Spinal cord (tissue), 10 donors: ENCODE results near the gene ANKRD39. TPM values are rescaled to one million over a fixed set of nuclear protein-coding genes. Genes with fewer than 3 reads are reported as not detected.

ENCODE experiments used
- DNase-seq, 6 donors: peaks; one replicate each; pipeline versions ENCODE4 v3.0.0 to v3.0.0-alpha.2; 2013 to 2015; ENCODE audit warnings: low spot score in 6 of 6, low read depth in 4 of 6
- H3K27ac ChIP-seq: one replicate; pipeline ENCODE4 v1.5.1; 2013; ENCODE audit warnings: low read depth, low read length, control low read depth
- H3K27me3 ChIP-seq: one replicate; pipeline ENCODE4 v1.6.1; 2013; ENCODE audit warnings: low read length; ENCODE audit not compliant: control insufficient read depth, insufficient read depth
- H3K36me3 ChIP-seq: one replicate; pipeline ENCODE4 v1.6.1; 2013; ENCODE audit warnings: low read length; ENCODE audit not compliant: control insufficient read depth, insufficient read depth
- H3K4me1 ChIP-seq: one replicate; pipeline ENCODE4 v1.6.1; 2013; ENCODE audit warnings: low read length; ENCODE audit not compliant: control insufficient read depth, insufficient read depth
- H3K4me3 ChIP-seq: one replicate; pipeline ENCODE4 v1.5.1; 2013; ENCODE audit warnings: low read depth, low read length, control low read depth
- H3K9me3 ChIP-seq: one replicate; pipeline ENCODE4 v1.6.1; 2013; ENCODE audit warnings: low read length; ENCODE audit not compliant: control insufficient read depth, insufficient read depth
- WGBS: methylation state at CpG from one replicate; pipeline ENCODE4 v1.1.5; 2013; ENCODE audit warnings: missing lambda C conversion rate; ENCODE audit not compliant: insufficient coverage; 5-methylcytosine and 5-hydroxymethylcytosine counted together
- polyA plus RNA-seq, 2 donors: library from polyadenylated mRNA; unstranded; fragments of 120-200 nt; gene quantifications; one replicate each; pipeline ENCODE4 v1.2.1, GENCODE V29; 2013; ENCODE audit not compliant: insufficient read length in 2 of 2
- total RNA-seq, 2 donors: library from RNA; depleted of rRNA in 1 of 2; stranded (reverse); fragments of 120-200 nt in 1 of 2; fragments of >200 nt in 1 of 2; gene quantifications; one replicate each; pipeline versions ENCODE4 v1.2.3 to v1.2.4, GENCODE V29; 2013 to 2014
- donor health status: healthy.

ANKRD39 gene
- total and polyA plus RNA-seq, 4 donors: 7.6 to 27.6 (median 18.3) TPM

DNA sequence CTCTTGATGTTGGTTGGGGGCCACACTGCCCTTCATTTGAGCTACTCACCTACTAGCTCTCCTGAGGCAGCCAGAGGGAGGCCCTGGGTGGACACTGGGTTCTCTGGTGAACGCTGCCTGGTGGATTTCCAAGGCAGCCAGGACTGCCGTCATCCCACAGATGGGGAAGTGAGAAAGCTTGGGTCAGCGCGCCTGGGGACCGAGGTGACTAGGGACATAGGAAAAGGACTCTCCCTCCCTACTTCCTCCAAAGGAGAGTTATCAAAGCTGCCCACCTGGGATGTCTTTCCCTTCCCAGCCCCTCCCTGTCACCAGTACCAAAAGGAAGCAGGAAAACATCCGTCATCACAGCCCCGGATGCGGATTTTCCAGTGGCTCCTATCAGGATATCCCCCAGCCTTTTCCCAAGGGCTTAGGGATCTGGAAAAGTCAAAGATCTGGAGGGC, 15.9 kb upstream of the ANKRD39 start:
- Histone ChIP-seq H3K4me3 (no peak overlapping the region), H3K27me3 (no peaks in the 10 kb centered on the region), H3K36me3 (no peaks in the 10 kb centered on the region), H3K9me3 (no peaks in the 10 kb centered on the region), H3K27ac (no peak overlapping the region), H3K4me1 (peaks cover 78% of the 10 kb centered on the region)
- 71% methylated on average over 4 of the region's 8 CpGs for WGBS
- DNase-seq: no peak

DNA sequence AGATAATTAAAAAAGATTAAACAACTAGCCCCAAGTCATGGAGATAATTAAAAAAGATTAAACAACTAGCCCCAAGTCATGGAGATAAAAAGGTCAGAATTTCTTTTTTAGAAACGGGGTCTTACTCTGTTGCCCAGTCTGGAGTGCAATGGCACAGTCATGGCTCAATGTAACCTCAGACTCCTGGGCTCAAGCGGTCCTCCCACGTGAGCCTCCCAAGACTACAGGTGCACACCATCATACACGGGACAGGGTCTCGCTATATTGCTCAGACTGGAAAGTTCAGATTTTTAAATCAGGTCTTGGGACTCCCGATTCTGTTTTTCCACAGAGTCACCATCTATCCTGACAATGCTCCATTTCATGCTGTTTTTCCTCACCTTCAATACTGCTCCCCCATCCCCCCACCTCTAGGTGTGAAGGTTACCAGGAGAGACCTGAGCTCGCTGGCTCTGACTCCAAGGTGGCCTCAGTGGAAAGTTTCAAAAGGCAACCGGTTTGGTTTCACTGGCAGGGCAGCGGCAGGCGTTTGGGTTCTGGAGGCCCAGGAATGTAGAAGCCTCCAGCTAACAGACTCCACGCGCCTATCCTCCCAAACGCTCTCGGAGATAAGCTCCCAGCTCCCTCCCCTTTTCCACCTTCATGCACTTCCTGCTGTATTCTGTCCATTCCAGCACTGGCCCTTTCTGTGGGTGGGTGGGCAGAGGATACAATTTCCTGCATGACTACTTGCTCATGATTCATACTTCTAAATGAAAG, 15.0 kb upstream of the ANKRD39 start:
- 91% methylated on average over 9 of the region's 14 CpGs for WGBS
- H3K4me1 ChIP-seq: peaks cover 76% of the 10 kb centered on the region
- H3K36me3 ChIP-seq: peaks cover 6% of the 10 kb centered on the region
- no peaks in the 10 kb centered on the region for H3K27me3 ChIP-seq
- no peak overlapping the region for H3K4me3 ChIP-seq
- no peaks in the 10 kb centered on the region for H3K9me3 ChIP-seq
- DNase-seq: no peak
- no peak overlapping the region for H3K27ac ChIP-seq

DNA sequence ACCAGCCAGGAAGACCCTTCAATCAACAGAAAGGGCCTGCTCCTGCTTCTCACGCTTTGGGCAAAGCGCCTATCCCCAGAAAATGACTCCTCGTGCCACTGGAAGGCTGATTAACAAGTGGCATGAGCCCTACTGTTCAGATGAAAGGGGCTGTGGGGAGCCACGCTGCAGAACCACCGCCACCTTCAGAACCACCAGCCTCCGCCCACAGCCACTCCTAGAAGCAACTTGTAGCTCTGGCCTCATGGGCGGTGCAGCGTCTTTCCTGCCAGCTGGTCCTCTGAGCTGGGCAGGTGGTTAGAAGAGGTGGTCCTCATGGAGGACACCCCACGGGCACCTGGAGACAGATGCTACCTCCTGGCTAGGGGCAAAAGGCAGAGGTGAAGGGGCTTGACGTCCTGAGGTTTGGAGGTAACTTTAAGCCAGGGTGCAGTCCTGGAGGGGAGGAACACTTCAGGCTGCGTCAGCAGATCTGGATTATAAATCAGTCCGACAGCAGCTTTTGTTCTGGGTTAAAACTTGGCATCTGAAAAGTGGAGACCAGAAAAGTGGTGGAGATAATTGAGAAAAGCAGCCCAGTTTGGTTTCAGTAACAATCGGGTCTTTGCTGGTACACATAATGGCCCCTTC, 12.9 kb upstream of the ANKRD39 start:
- WGBS: 20% methylated on average over 6 of the region's 13 CpGs
- Histone ChIP-seq H3K4me1 (peaks cover 76% of the 10 kb centered on the region), H3K27me3 (no peaks in the 10 kb centered on the region), H3K27ac (peak overlapping the region; percentile 97), H3K36me3 (peaks cover 26% of the 10 kb centered on the region), H3K9me3 (no peaks in the 10 kb centered on the region), H3K4me3 (peak overlapping the region; percentile 46)
- peak in 4 of 6 donors; percentile 58 to 87 (median 78) for DNase-seq

DNA sequence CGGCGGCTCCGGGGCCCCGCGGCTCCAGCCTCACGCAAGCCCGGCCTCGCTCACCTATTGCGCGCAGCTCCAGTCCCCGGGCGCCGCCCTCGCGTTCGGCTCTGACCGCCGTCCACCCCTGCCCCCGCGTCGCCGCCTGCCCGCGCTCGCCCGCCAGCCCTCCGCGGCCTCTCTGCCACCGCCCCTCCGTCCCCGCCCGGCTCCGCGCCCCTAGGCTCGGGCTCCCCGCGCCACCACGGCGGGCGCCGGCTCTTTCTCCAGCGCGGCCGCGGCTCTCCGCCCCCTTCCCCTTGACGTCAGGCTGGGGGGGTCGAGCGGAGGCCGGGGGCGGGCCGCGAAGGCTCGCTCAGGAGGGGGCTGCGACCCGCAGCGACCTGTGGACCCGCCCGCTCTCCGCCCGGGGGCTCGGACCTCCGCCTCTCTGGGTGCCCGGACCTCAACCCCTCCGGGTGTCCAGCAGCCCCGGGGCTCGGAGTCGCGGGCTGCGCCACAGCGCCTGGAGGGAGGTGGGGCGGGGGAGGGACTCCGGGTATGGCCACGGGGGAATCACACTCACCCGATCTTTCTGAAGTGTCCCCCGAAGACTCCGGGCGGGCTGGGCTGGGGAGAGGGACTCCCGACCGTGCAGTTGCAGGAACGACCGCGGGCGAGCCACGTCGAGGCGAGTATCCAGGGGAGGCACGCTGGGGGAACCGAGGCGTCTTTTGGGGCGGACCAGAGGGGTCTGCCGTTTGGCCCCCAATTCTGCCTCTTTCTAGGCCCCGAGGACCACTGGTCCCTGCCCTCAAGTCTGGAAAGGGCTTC, 12.2 kb upstream of the ANKRD39 start, which contains the start of gene SEMA4C:
Gene SEMA4C, minus strand, starts transcription at position 259 of the 804 bp plus-strand sequence. CDS start 2,194 bp downstream, outside the sequence.
- H3K4me3 ChIP-seq: peak within 1 kb of the TSS; percentile 77
- no peaks in the 10 kb centered on the region for H3K9me3 ChIP-seq
- WGBS: under 1% methylated on average over 86 of the region's 93 CpGs
- DNase-seq: peak in 3 of 6 donors; percentile 54 to 90 (median 87)
- peaks cover 33% of the 10 kb centered on the region for H3K36me3 ChIP-seq
- H3K27me3 ChIP-seq: no peaks in the 10 kb centered on the region
- peak within 1 kb of the TSS; percentile 97 for H3K27ac ChIP-seq
- H3K4me1 ChIP-seq: peaks cover 72% of the 10 kb centered on the region

DNA sequence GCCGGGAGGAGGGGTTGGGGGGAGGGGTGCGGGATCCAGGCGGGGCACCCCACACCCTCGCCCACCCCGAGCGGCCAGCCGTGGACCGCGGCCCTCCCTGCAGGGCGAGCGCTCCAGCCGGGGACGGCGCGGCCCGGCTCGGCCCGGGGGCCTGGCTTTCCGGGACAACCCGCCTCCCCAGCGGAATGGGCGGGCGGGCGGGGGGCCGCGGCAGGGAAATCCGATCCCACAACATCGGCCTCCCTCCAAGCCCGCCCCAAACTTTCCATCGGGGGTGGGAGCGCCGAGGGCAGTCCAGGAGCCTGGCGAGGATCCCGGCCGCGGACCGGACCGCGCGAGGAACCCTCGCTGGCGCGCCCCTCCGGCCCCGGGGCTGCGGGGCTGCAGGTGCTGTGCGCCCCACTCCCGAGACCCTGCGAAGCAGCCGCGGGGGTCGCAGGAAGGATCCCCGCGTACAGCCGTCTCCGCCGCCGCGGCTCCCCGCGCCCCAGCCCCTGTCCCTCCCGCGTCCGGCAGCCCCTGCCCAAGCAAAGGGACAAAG, 11.5 kb upstream of the ANKRD39 start:
- H3K4me1 ChIP-seq: peaks cover 72% of the 10 kb centered on the region
- no peaks in the 10 kb centered on the region for H3K27me3 ChIP-seq
- H3K4me3 ChIP-seq: peak overlapping the region; percentile 77
- peak in 3 of 6 donors; percentile 43 to 85 (median 71) for DNase-seq
- WGBS: under 1% methylated on average over 64 of the region's 64 CpGs
- no peaks in the 10 kb centered on the region for H3K9me3 ChIP-seq
- H3K27ac ChIP-seq: peak overlapping the region; percentile 90
- peaks cover 40% of the 10 kb centered on the region for H3K36me3 ChIP-seq

DNA sequence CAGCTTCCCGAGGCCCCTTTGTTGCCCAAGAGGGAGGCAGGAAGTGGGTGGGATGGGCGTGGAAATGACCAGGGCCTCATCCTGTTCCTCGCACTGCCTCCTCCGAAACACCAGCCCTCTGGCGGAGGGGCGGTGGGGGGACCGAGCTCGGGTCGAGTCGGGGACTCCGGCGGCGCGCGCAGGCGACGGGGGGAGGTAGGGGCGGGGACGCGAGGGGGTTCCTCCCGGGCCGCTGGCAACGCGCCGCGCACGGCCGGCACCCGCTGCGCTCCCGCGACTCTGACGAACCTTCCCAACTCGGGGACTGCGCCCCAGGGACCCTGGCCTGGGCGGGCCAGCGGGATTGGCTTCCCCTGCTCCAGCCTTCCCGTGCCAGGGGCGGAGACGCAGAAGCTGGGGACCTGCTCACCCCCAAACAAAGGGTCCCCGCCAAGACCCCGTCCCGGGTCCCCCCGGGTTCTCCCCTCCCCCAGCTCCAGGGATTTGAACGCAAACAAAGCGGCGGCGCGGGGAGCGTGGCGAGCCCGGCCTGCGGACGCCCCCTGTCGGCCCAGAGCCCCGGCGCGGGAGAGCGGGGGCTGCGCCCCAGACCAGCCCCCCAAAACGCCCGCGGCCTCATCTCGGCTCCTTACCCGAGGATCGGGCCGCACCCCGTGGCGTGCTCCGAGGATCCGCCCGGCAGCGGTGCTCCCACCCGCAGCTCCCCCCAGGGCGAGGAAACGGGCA, 10.9 kb upstream of the ANKRD39 start:
- no peaks in the 10 kb centered on the region for H3K9me3 ChIP-seq
- 0% methylated on average over 73 of the region's 76 CpGs for WGBS
- peak overlapping the region; percentile 90 for H3K27ac ChIP-seq
- DNase-seq: peak in 4 of 6 donors; percentile 46 to 94 (median 76)
- H3K4me3 ChIP-seq: peak overlapping the region; percentile 77
- H3K36me3 ChIP-seq: peaks cover 46% of the 10 kb centered on the region
- H3K4me1 ChIP-seq: peaks cover 71% of the 10 kb centered on the region
- no peaks in the 10 kb centered on the region for H3K27me3 ChIP-seq

DNA sequence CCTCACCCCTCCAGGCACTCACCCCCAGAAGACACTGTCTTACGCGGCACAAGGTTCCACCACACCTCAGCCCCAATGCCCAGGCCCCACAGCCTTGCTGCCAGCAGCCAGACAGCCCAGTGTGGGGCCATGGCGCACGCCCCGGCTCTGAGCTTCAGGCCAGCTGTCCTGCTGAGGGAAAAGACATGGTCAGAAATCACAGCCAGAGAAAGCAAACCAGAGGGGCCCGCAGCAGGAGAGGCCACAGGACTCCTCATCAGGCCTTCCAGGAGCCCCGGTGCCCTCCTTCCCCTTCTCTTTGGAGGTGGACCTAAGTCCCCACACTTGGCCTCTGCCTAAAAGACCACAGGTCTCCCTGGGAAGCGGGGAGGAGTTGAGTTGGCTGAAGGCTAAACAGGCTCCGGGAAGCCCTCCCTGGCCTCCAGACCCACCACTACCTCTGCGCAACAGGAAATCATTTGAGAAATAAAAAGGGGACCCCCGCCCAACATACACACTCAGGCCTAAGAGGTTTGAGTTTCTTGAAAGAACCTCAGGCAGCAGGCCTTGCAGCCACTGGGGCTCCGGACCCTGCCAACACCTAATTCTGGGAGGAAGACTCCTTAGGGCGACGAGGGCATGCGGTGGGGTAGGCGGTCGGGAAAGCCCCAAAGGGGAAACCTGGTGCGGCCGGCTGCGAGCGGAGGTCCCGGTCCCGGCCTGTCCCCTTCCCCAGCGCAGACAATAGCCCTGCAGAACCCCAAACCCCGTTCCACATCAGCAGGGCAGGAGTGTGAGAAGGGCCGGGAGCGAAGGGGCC, 10.1 kb upstream of the ANKRD39 start:
- H3K9me3 ChIP-seq: no peaks in the 10 kb centered on the region
- H3K36me3 ChIP-seq: peaks cover 54% of the 10 kb centered on the region
- no peaks in the 10 kb centered on the region for H3K27me3 ChIP-seq
- WGBS: 3% methylated on average over 13 of the region's 27 CpGs
- peak overlapping the region; percentile 90 for H3K27ac ChIP-seq
- H3K4me1 ChIP-seq: peaks cover 74% of the 10 kb centered on the region
- peak in 2 of 6 donors; percentile 37 to 46 for DNase-seq
- H3K4me3 ChIP-seq: peak overlapping the region; percentile 77

DNA sequence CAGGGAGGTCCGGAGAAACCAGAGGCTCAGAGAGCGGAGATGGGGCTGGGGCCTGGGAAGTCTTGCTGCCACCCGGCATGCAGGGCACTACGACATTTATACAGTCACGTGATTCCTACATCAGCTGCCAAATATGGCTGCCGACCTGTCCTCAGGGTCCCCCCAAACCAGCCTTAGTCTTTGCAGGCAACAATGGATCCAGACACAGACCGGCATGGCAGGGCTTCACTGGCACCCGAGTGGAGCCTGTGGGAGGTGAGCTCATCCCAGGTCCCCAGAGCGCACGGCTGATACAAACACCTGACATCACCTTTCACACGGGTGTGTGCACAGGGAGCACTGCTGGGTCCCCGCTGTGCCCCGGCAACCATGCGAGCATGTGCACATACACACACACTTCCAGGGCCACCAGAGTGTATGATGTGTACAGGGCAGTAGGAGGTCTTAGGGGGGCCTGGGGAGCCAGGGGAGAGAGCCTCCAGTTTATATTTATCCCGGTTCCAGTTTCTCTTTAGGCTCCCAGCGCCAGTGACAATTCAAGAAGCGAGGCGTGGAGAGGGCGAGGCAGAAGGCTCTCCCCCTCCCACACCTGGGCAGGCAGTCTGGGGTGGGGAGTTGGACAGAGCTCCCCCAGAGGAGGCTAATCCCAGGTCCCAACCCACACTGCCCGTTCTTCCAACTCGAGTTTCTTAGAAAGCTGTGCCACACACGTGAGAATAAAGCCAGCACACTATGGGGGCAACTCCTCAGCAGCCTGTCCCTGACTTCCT, 9.4 kb upstream of the ANKRD39 start:
- Histone ChIP-seq H3K36me3 (peaks cover 61% of the 10 kb centered on the region), H3K27ac (peak overlapping the region; percentile 90), H3K4me3 (peak overlapping the region; percentile 77), H3K27me3 (no peaks in the 10 kb centered on the region), H3K4me1 (peaks cover 69% of the 10 kb centered on the region), H3K9me3 (no peaks in the 10 kb centered on the region)
- DNase-seq: no peak
- WGBS: 47% methylated on average over 8 of the region's 22 CpGs
